ENCODE data around the gene DLL4.

The DLL4 gene

DNA sequence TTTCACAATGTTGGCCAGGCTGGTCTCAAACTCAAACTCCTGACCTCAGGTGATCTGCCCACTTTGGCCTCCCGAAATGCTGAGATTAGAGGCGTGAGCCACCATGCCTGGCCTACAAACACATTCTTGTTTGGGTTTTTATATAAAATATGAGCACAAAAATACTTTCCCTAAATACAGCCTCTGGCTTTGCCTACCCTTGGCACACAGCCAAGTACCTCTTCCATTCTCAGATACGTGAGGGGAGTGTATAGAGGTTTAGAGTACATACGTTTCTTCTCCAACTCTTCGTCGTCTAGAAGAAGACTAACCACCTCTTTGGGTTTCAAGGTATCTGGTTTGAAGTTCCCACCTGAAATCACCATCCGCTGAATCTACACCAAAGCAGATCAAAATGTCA, 57.7 kb downstream of the DLL4 start:
- no peak for DNase-seq (ENCODE audit: low read depth in 1 of 2, low spot score in 1 of 2)

DNA sequence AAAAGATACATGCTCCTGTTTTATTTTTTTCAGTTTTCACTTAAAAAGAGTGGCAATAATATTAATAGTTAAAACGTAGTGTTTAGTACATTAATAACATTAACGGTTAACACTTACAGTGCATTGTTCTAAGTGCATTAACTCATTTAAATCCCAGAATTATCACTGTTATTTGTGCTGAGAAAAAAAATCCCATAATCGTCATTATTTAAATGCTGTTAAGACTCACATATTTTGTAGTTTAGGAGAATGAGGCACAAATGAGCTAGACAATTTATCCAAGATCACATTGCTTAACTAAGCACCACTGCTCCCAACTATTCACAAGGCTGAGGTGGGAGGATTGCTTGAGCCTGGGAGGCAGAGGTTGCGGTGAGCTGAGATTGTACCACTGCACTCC, 59.0 kb downstream of the DLL4 start:
- no peak for DNase-seq (ENCODE audit: low read depth in 1 of 2, low spot score in 1 of 2)

Measured in stimulated activated CD4-positive, alpha-beta T cell treated with anti-CD3 and anti-CD28 coated beads, Interleukin-15, amount 100 ng/mL, for 1 hour (primary cell).